Mucosa of descending colon (tissue), 3 donors: Measurements from ENCODE around the gene RALGAPA2. TPM values are rescaled to one million over a fixed set of nuclear protein-coding genes. Genes with fewer than 3 reads are reported as not detected.

Experiments used
- ATAC-seq: fragments of 200-7000 bp; cut with Tn5 transposase; one replicate; pipeline ENCODE4 v1.9.1; 2020; ENCODE audit warnings: mild to moderate bottlenecking, moderate library complexity
- DNase-seq, 3 donors: peaks; one replicate each; pipeline ENCODE4 v3.0.0-alpha.2; 2020
- H3K36me3 ChIP-seq: fragments of 200-600 bp; one replicate; pipeline ENCODE4 v1.8.0; 2021; ENCODE audit warnings: low read depth, mild to moderate bottlenecking
- H3K4me1 ChIP-seq: fragments of 200-600 bp; one replicate; pipeline ENCODE4 v1.8.0; 2021; ENCODE audit warnings: low read depth, mild to moderate bottlenecking
- H3K4me3 ChIP-seq: fragments of 200-600 bp; one replicate; pipeline ENCODE4 v1.8.0; 2021; ENCODE audit warnings: mild to moderate bottlenecking
- H3K9me3 ChIP-seq: fragments of 200-600 bp; one replicate; pipeline ENCODE4 v1.8.0; 2021; ENCODE audit warnings: mild to moderate bottlenecking
- intact Hi-C, 2 donors: fragments of 100-400 bp; cut with DNase I in 1 of 2; cut with micrococcal nuclease in 1 of 2; formaldehyde crosslinking; loops; one replicate each; pipeline versions ENCODE4 v1.11.0 to v1.11.1; 2022; cut with DNase I, micrococcal nuclease
- total RNA-seq, 3 donors: library from RNA; stranded (reverse); fragmentation: NEBNext Ultra II Directional in 2 of 3; extraction: Animal tissue kit (Norgen Biotek cat#: 25700) in 2 of 3; gene quantifications; one replicate each; pipeline versions ENCODE4 v1.2.1 to v1.2.4, GENCODE V29; 2021 to 2023
- TF ChIP-seq, protein P1 (sequence below): fragments of 200-600 bp; IDR thresholded peaks from one replicate; pipeline ENCODE4 v1.8.0; 2022; ENCODE audit warnings: antibody characterized with exemption, mild to moderate bottlenecking
- donor health status: DM: no; HTN: no; CAD: no; lungs with moderate emphysema.
- donor health status: DM: no; HTN: no; CAD: no.
- donor health status: DM: no; HTN: yes; CAD: no.

The RALGAPA2 gene
- total RNA-seq, 3 donors from 2014 or later = 46.3 to 85.9 (median 66.9) TPM

DNA sequence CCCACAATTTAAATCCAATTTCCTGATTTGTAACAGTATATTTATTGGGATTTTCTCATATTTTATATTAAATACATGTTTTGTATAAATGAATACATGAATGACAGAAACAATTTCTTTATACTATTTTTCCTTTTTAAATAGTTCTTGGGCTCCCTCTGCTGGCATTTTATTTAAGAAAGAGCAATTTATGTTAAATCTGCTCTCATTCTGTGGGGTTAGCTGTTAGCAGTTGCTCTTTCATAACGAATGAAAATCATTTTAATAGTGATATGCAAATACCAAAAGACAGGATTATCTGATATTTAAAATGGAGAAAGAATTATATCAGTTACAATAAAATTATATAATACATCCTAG is 118.3 kb downstream of the RALGAPA2 start:
- no peaks in the 10 kb centered on the region for H3K9me3 ChIP-seq
- no peak overlapping the region for H3K4me3 ChIP-seq
- intact Hi-C loops = no loop called here
- no peak for ATAC-seq
- DNase-seq = peak in 1 of 3 donors; percentile 24
- TF ChIP-seq, protein P1, sequence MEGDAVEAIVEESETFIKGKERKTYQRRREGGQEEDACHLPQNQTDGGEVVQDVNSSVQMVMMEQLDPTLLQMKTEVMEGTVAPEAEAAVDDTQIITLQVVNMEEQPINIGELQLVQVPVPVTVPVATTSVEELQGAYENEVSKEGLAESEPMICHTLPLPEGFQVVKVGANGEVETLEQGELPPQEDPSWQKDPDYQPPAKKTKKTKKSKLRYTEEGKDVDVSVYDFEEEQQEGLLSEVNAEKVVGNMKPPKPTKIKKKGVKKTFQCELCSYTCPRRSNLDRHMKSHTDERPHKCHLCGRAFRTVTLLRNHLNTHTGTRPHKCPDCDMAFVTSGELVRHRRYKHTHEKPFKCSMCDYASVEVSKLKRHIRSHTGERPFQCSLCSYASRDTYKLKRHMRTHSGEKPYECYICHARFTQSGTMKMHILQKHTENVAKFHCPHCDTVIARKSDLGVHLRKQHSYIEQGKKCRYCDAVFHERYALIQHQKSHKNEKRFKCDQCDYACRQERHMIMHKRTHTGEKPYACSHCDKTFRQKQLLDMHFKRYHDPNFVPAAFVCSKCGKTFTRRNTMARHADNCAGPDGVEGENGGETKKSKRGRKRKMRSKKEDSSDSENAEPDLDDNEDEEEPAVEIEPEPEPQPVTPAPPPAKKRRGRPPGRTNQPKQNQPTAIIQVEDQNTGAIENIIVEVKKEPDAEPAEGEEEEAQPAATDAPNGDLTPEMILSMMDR = no peak
- H3K36me3 ChIP-seq = no peaks in the 10 kb centered on the region
- H3K4me1 ChIP-seq = no peaks in the 10 kb centered on the region

DNA sequence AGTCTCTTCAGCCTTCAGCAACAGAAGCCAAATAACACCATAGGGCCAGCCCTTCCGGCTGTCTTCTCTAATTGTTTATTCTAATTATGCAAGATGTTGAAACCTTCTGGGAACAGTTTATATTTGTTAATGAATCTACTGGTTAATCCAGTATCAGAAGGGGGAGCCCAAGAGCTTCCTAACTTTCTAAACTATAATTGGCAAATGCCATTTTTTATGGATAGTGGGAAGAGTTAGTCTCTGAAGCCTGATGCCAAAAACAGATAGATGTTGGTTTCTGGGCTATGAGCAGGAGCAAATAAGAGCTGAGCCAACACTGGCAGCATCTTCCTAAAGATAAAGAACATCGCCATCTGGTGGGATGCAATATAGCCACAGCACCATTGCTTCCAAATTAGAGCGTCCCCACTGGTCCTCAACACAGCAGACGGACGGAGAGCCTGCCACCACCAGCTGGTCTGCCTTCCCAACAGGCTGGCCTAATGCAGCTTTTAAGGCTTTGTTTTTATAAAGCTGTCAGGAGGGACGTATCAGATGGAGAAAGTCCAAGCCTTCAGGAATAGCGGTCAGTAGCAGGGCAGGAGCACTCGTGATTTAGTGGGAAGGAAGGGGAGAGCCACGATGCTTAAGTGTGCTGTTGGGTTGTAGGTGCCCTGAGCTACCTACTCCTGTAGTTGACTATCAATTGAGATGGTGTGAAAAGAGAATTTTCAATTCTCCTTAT is 118.8 kb downstream of the RALGAPA2 start:
- Histone ChIP-seq H3K36me3 (no peaks in the 10 kb centered on the region), H3K4me3 (no peak overlapping the region), H3K9me3 (no peaks in the 10 kb centered on the region), H3K4me1 (no peaks in the 10 kb centered on the region)
- DNase-seq = peak in 1 of 3 donors; percentile 35
- TF ChIP-seq, protein P1 = no peak
- ATAC-seq = peak; percentile 47
- intact Hi-C loops = no loop called here

DNA sequence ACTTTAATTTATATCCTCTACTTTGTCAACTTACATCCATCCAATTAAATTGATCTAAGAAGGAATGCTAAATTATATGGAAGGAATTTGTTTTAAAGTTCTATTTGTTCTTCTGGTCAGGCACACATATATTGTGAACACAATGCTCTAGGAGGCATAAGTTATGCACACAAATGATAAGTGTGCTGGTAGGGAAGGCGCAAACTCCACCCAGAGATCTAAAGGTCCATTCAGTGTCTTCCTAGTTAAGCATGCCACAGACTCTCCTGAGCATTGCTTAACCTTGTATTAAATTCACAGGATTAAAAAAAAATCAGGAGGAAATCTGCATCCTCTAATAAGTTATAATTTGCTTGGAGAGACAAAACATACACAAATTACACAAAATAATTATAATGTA is 127.3 kb downstream of the RALGAPA2 start:
- no peaks in the 10 kb centered on the region for H3K9me3 ChIP-seq
- ATAC-seq = no peak
- no peaks in the 10 kb centered on the region for H3K4me1 ChIP-seq
- TF ChIP-seq, protein P1 = no peak
- no peaks in the 10 kb centered on the region for H3K36me3 ChIP-seq
- H3K4me3 ChIP-seq = no peak overlapping the region
- intact Hi-C loops = no loop called here
- DNase-seq = no peak

DNA sequence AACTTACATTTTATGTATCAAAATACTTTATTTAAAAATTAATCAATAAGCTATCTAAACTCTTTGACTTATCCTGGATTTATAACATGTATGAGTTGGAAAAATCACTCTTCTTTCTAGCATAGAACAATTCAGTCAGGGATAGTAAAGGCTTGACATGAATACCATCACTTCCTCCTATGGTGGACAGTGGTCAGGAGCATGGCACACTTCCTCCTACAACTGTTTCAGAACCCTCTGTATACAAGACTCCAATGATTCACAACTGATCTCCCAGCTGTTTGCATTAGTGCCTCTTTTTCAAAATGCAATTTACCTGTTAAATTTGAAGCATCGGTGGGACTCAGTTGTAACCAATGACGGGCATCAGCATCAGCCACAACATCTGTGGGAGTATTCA is 129.7 kb downstream of the RALGAPA2 start:
- H3K4me3 ChIP-seq = no peak overlapping the region
- no peak for ATAC-seq
- TF ChIP-seq, protein P1 = no peak
- intact Hi-C loops = no loop called here
- H3K4me1 ChIP-seq = no peaks in the 10 kb centered on the region
- no peaks in the 10 kb centered on the region for H3K36me3 ChIP-seq
- DNase-seq = no peak
- no peaks in the 10 kb centered on the region for H3K9me3 ChIP-seq

DNA sequence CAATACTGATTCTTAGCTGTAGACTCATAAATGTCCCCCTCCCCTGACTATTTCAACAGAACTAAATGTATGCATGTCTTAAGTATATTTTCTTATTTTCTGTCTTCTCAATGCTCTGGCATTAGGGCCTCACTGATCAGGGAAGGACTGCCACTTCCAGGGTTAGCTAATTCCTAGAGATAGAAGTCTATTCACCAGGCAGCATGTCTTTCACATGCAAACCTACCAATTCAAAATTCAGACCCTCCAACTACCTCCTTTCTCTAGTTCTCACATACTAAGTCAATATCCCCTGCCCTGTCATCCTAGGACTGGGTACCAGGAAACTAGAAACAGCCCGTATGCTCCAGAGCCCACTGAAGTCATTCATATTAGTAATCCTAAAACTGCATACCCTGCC is 132.3 kb downstream of the RALGAPA2 start:
- Histone ChIP-seq H3K4me1 (no peaks in the 10 kb centered on the region), H3K9me3 (no peaks in the 10 kb centered on the region), H3K4me3 (no peak overlapping the region), H3K36me3 (no peaks in the 10 kb centered on the region)
- intact Hi-C loops = no loop called here
- no peak for DNase-seq
- TF ChIP-seq, protein P1 = no peak
- ATAC-seq = no peak
